Mesenchymal stem cell (in vitro differentiated cells and primary cell): ENCODE data around the gene EIF1B.

ENCODE experiments used
- DNase-seq: peaks from one replicate; pipeline ENCODE4 v3.0.0-alpha.2; 2013
- H2AFZ ChIP-seq: one replicate; pipeline ENCODE4 v1.6.1; 2013; ENCODE audit warnings: low read depth, mild to moderate bottlenecking, control low read depth, inconsistent platforms, low read length, moderate library complexity
- H2AK5ac ChIP-seq: 2 replicates; pipeline ENCODE4 v1.6.1; 2013; ENCODE audit warnings: low read length, moderate library complexity, mild to moderate bottlenecking, inconsistent platforms; ENCODE audit not compliant: severe bottlenecking
- H2BK120ac ChIP-seq: one replicate; pipeline ENCODE4 v1.6.1; 2013; ENCODE audit warnings: low read depth, mild to moderate bottlenecking, inconsistent platforms, low read length, moderate library complexity
- H2BK12ac ChIP-seq, 2 experiments: one replicate each; pipeline ENCODE4 v1.6.1; 2013; ENCODE audit warnings: inconsistent platforms in 2 of 2, low read length in 2 of 2, mild to moderate bottlenecking in 2 of 2, moderate library complexity in 2 of 2, control low read depth in 1 of 2
- H2BK15ac ChIP-seq: one replicate; pipeline ENCODE4 v1.6.1; 2013; ENCODE audit warnings: mild to moderate bottlenecking, low read depth, inconsistent platforms; ENCODE audit not compliant: poor library complexity, severe bottlenecking
- H2BK5ac ChIP-seq: 2 replicates; pipeline ENCODE4 v1.6.1; 2013; ENCODE audit warnings: low read depth, mild to moderate bottlenecking, low read length, control low read depth, inconsistent platforms; ENCODE audit not compliant: poor library complexity, severe bottlenecking
- H3K14ac ChIP-seq, 2 experiments: one replicate each; pipeline ENCODE4 v1.6.1; 2013; ENCODE audit warnings: inconsistent platforms in 2 of 2, low read length in 2 of 2, control low read depth in 1 of 2, mild to moderate bottlenecking in 1 of 2, moderate library complexity in 1 of 2
- H3K18ac ChIP-seq, 2 experiments: one replicate each; pipeline ENCODE4 v1.6.1; 2013; ENCODE audit warnings: inconsistent platforms in 2 of 2, low read length in 2 of 2, control low read depth in 1 of 2, low read depth in 1 of 2, mild to moderate bottlenecking in 1 of 2
- H3K23ac ChIP-seq, 2 experiments: one replicate each; pipeline ENCODE4 v1.6.1; 2013; ENCODE audit warnings: inconsistent platforms in 2 of 2, low read length in 2 of 2, mild to moderate bottlenecking in 2 of 2, moderate library complexity in 2 of 2, control low read depth in 1 of 2
- H3K27ac ChIP-seq: 2 replicates; pipeline ENCODE4 v1.5.1; 2013; ENCODE audit warnings: mild to moderate bottlenecking, moderate library complexity, low read length, control low read depth, inconsistent platforms; ENCODE audit not compliant: poor library complexity, severe bottlenecking
- H3K27me3 ChIP-seq, 2 experiments: 2 replicates each; pipeline versions ENCODE4 v1.6.1 to v1.7.0; 2013; ENCODE audit warnings: low read length in 2 of 2, mild to moderate bottlenecking in 2 of 2, moderate library complexity in 2 of 2, control low read depth in 1 of 2, inconsistent platforms in 1 of 2; ENCODE audit not compliant: control insufficient read depth in 1 of 2, insufficient read depth in 1 of 2
- H3K36me3 ChIP-seq, 2 experiments: 2 replicates each; pipeline versions ENCODE4 v1.6.1 to v1.7.0; 2013; ENCODE audit warnings: low read length in 2 of 2, control low read depth in 1 of 2, inconsistent platforms in 1 of 2, low read depth in 1 of 2, mild to moderate bottlenecking in 1 of 2; ENCODE audit not compliant: insufficient read depth in 2 of 2, control insufficient read depth in 1 of 2
- H3K4ac ChIP-seq, 2 experiments: one replicate each; pipeline ENCODE4 v1.6.1; 2013; ENCODE audit warnings: inconsistent platforms in 2 of 2, low read length in 2 of 2, mild to moderate bottlenecking in 2 of 2, moderate library complexity in 2 of 2, control low read depth in 1 of 2, low read depth in 1 of 2
- H3K4me1 ChIP-seq: 2 replicates; pipeline ENCODE4 v1.6.1; 2013; ENCODE audit warnings: low read depth, low read length, control low read depth; ENCODE audit not compliant: control insufficient read depth, insufficient read depth
- H3K4me2 ChIP-seq: 2 replicates; pipeline ENCODE4 v1.6.1; 2013; ENCODE audit warnings: low read length, mild to moderate bottlenecking, inconsistent platforms; ENCODE audit not compliant: poor library complexity, severe bottlenecking
- H3K4me3 ChIP-seq, 2 experiments: 2 replicates each; pipeline versions ENCODE4 v1.5.1 to v1.7.0; 2013; ENCODE audit warnings: low read length in 2 of 2, mild to moderate bottlenecking in 2 of 2, control low read depth in 1 of 2, low read depth in 1 of 2; ENCODE audit not compliant: insufficient read depth in 1 of 2
- H3K79me1 ChIP-seq: replicated peaks from 2 replicates; pipeline ENCODE4 v1.6.1; 2013; ENCODE audit warnings: mild to moderate bottlenecking, control low read depth, low read length, inconsistent platforms; ENCODE audit not compliant: poor library complexity, severe bottlenecking
- H3K9ac ChIP-seq: 2 replicates; pipeline ENCODE4 v1.7.0; 2013; ENCODE audit warnings: mild to moderate bottlenecking, low read length, moderate library complexity
- H3K9me3 ChIP-seq: 2 replicates; pipeline ENCODE4 v1.7.0; 2013; ENCODE audit warnings: mild to moderate bottlenecking, low read length; ENCODE audit not compliant: control insufficient read depth
- H4K8ac ChIP-seq: one replicate; pipeline ENCODE4 v1.6.1; 2013; ENCODE audit warnings: inconsistent platforms, mild to moderate bottlenecking, low read length, moderate library complexity
- H4K91ac ChIP-seq: one replicate; pipeline ENCODE4 v1.6.1; 2013; ENCODE audit warnings: mild to moderate bottlenecking, low read length, inconsistent platforms
- WGBS: methylation state at CpG from one replicate; pipeline ENCODE4 v1.1.7; 2013; ENCODE audit warnings: mixed read lengths; 5-methylcytosine and 5-hydroxymethylcytosine counted together

The EIF1B gene

DNA sequence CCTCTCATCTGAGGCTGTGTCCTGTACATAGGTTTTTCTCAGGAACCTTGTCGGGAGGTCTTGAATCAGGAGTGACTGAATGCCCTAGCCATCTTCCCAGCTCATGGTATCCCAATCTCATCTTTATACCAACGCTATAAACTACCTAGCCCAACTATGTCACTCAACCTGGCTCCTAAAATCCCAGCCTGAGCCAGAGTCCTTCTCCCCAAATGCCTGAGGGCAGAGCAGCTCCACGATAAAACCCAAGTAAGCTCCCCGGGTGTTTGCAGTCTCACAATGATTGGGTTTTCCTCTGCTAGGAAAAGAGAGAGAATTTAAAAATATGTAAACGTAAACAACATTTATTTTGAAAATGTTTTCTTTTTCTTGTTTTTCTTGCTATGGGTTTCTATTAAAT, 14.4 kb downstream of the EIF1B start:
- no peak overlapping the region for H4K8ac ChIP-seq
- H4K91ac ChIP-seq = no peak overlapping the region
- H3K79me1 ChIP-seq = no peaks in the 10 kb centered on the region
- no peak overlapping the region for H3K4me2 ChIP-seq
- no peak overlapping the region for H2AFZ ChIP-seq
- H3K4me3 ChIP-seq = no peak overlapping the region
- H3K18ac ChIP-seq = no peak overlapping the region
- WGBS = 91% methylated on average over 4 of the region's 5 CpGs
- peaks cover 0 to 3% of the 10 kb centered on the region in 2 experiments for H3K27me3 ChIP-seq
- no peak overlapping the region for H3K9ac ChIP-seq
- no peaks in the 10 kb centered on the region for H3K36me3 ChIP-seq
- H3K4me1 ChIP-seq = peaks cover 2% of the 10 kb centered on the region
- H3K9me3 ChIP-seq = no peaks in the 10 kb centered on the region
- H2BK5ac ChIP-seq = no peak overlapping the region
- no peak overlapping the region for H2BK120ac ChIP-seq
- no peak overlapping the region for H2BK12ac ChIP-seq
- H2BK15ac ChIP-seq = no peak overlapping the region
- no peak overlapping the region for H3K4ac ChIP-seq
- no peak overlapping the region for H3K27ac ChIP-seq
- H3K14ac ChIP-seq = no peak overlapping the region
- H3K23ac ChIP-seq = no peak overlapping the region
- H2AK5ac ChIP-seq = no peak overlapping the region
- DNase-seq = no peak

DNA sequence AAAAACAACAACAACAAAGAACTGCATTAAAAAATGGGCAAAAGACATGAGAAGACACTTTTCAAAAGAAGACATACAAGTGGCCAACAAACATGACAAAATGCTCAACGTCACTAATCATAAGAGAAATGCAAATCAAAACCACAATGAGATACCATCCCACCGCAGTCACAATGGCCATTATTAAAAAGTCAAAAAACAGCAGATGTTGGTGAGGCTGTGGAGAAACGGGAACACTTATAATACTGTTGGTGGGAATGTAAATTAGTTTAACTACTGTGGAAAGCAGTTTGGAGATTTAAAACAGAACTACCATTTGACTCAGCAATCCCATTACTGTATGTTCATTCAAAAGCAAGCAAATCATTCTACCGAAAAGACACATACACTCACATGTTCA, 15.1 kb downstream of the EIF1B start:
- 90% methylated on average over 4 of the region's 4 CpGs for WGBS
- H3K14ac ChIP-seq = no peak overlapping the region
- no peak overlapping the region for H2BK12ac ChIP-seq
- H2AFZ ChIP-seq = no peak overlapping the region
- no peak overlapping the region for H3K9ac ChIP-seq
- peaks cover 5% of the 10 kb centered on the region for H3K4me1 ChIP-seq
- peaks cover 0 to 3% of the 10 kb centered on the region in 2 experiments for H3K27me3 ChIP-seq
- no peak overlapping the region for H2BK15ac ChIP-seq
- no peak overlapping the region for H2AK5ac ChIP-seq
- no peak overlapping the region for H3K4ac ChIP-seq
- no peak overlapping the region for H3K23ac ChIP-seq
- H4K91ac ChIP-seq = no peak overlapping the region
- no peak for DNase-seq
- no peaks in the 10 kb centered on the region for H3K9me3 ChIP-seq
- H3K36me3 ChIP-seq = no peaks in the 10 kb centered on the region
- H3K4me3 ChIP-seq = no peak overlapping the region
- H3K18ac ChIP-seq = no peak overlapping the region
- no peak overlapping the region for H4K8ac ChIP-seq
- no peak overlapping the region for H3K27ac ChIP-seq
- H3K4me2 ChIP-seq = no peak overlapping the region
- no peaks in the 10 kb centered on the region for H3K79me1 ChIP-seq
- H2BK5ac ChIP-seq = no peak overlapping the region
- H2BK120ac ChIP-seq = no peak overlapping the region

DNA sequence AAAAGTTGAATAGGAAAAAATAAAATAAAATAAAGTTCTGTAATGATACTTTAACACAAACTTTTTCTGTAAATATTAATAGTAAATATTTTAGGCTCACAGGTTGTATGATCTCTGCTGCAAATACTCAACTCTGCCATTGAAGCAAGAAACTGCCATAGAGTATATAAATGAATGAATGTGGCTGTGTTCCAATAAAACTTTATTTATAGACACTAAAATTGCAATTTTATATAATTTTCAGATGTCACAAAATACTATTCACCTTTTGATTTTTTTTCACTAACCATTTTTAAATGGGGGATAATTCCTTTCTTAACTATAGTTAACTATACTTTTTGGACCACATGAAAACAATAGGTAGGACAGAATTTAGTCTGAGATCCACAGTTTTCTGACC, 16.0 kb downstream of the EIF1B start:
- Histone ChIP-seq H3K4me1 (peaks cover 5% of the 10 kb centered on the region), H3K9me3 (no peaks in the 10 kb centered on the region), H3K9ac (no peak overlapping the region), H3K27ac (no peak overlapping the region), H2AFZ (no peak overlapping the region), H3K23ac (no peak overlapping the region), H3K36me3 (no peaks in the 10 kb centered on the region), H3K18ac (no peak overlapping the region), H2BK12ac (no peak overlapping the region), H3K4me3 (no peak overlapping the region), H3K4ac (no peak overlapping the region), H3K79me1 (no peaks in the 10 kb centered on the region), H2BK120ac (no peak overlapping the region), H2BK5ac (no peak overlapping the region), H4K91ac (no peak overlapping the region), H3K14ac (no peak overlapping the region), H3K4me2 (no peak overlapping the region), H2AK5ac (no peak overlapping the region), H2BK15ac (no peak overlapping the region), H4K8ac (no peak overlapping the region), H3K27me3 (peaks cover 0 to 3% of the 10 kb centered on the region in 2 experiments)
- DNase-seq = no peak

DNA sequence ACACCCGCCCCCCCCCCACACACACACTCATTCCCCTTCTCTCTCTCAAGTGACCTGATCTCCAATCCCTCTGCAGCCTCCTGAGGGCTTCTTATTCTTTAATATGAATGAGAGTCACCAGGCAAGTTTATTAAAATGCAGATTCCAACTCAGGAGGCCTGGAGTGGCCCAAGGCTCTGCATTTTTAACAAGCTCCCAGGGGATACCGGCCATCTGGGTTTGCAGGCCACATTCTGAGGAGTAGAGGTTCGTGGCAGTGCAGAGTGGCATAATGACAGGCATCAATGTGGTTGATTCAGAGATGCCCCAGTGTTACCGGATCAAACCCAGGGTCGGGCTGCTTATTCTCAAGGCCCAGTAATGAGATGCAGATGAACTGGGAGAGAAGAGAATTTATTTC, 18.9 kb downstream of the EIF1B start:
- Histone ChIP-seq H4K91ac (no peak overlapping the region), H3K14ac (no peak overlapping the region), H3K4me1 (peaks cover 5% of the 10 kb centered on the region), H3K36me3 (no peaks in the 10 kb centered on the region), H3K9ac (no peak overlapping the region), H3K4ac (no peak overlapping the region), H3K9me3 (no peaks in the 10 kb centered on the region), H2AK5ac (peak overlapping the region; percentile 56), H2BK120ac (no peak overlapping the region), H3K4me2 (no peak overlapping the region), H2AFZ (no peak overlapping the region), H3K79me1 (no peaks in the 10 kb centered on the region), H3K27me3 (peaks cover 0 to 3% of the 10 kb centered on the region in 2 experiments), H3K18ac (no peak overlapping the region), H3K27ac (no peak overlapping the region), H3K23ac (no peak overlapping the region), H2BK12ac (no peak overlapping the region), H2BK15ac (no peak overlapping the region), H2BK5ac (no peak overlapping the region), H4K8ac (no peak overlapping the region), H3K4me3 (no peak overlapping the region)
- 52% methylated on average over 2 of the region's 5 CpGs for whole genome bisulfite sequencing
- DNase-seq = no peak
